H1 (cell line): ENCODE data around the gene CORIN.

ENCODE experiments used
- BACH1 ChIP-seq: IDR thresholded peaks from 2 replicates; pipeline ENCODE4 v1.6.1; 2012; ENCODE audit warnings: low read length, improper control_type of control experiment
- CHD1 ChIP-seq: IDR thresholded peaks from 2 replicates; pipeline ENCODE4 v1.6.1; 2012; ENCODE audit warnings: low read depth, low read length, improper control_type of control experiment
- CTCF ChIP-seq, 3 experiments: IDR thresholded peaks; 1 replicate in 2 of 3; 2 replicates in 1 of 3; pipeline versions ENCODE4 v1.5.1 to v1.6.1; 2011; ENCODE audit warnings: low read length in 3 of 3, mild to moderate bottlenecking in 3 of 3, inconsistent platforms in 2 of 3, low read depth in 1 of 3, moderate library complexity in 1 of 3; ENCODE audit not compliant: insufficient read depth in 1 of 3; ENCODE audit errors: control extremely low read depth in 1 of 3
- EP300 ChIP-seq, 2 experiments: IDR thresholded peaks; 1 replicate in 1 of 2; 2 replicates in 1 of 2; pipeline ENCODE4 v1.6.1; 2011 to 2012; ENCODE audit warnings: low read depth in 2 of 2, low read length in 2 of 2, mild to moderate bottlenecking in 2 of 2, borderline replicate concordance in 1 of 2, inconsistent platforms in 1 of 2, moderate library complexity in 1 of 2
- POLR2A ChIP-seq, 2 experiments: IDR thresholded peaks; 1 replicate in 1 of 2; 2 replicates in 1 of 2; pipeline ENCODE4 v1.6.1; 2011; ENCODE audit warnings: low read depth in 2 of 2, low read length in 2 of 2, mild to moderate bottlenecking in 2 of 2; ENCODE audit errors: control extremely low read depth in 1 of 2
- POLR2AphosphoS5 ChIP-seq: IDR thresholded peaks from 2 replicates; pipeline ENCODE4 v1.6.1; 2011; ENCODE audit warnings: low read depth, low read length
- RAD21 ChIP-seq, 2 experiments: IDR thresholded peaks in 1 of 2; conservative IDR thresholded peaks in 1 of 2; 2 replicates each; pipeline ENCODE4 v1.6.1; 2011; ENCODE audit warnings: low read depth in 2 of 2, low read length in 2 of 2, improper control_type of control experiment in 1 of 2, inconsistent platforms in 1 of 2, mild to moderate bottlenecking in 1 of 2, moderate library complexity in 1 of 2
- RFX5 ChIP-seq: IDR thresholded peaks from 2 replicates; pipeline ENCODE4 v1.6.1; 2011; ENCODE audit warnings: low read depth, low read length, improper control_type of control experiment, borderline replicate concordance
- TAF1 ChIP-seq: IDR thresholded peaks from 2 replicates; pipeline ENCODE4 v1.6.1; 2011; ENCODE audit warnings: mild to moderate bottlenecking, low read depth, low read length
- YY1 ChIP-seq: IDR thresholded peaks from 2 replicates; pipeline ENCODE4 v1.6.1; 2011; ENCODE audit warnings: low read depth, mild to moderate bottlenecking, low read length

- TF ChIP-seq CHD1 (no peak), CTCF (IDR thresholded peaks at IDR 0.05; ENCODE audit: control extremely low read depth in 1 of 3, insufficient read depth in 1 of 3, low read depth in 1 of 3, low read length in 3 of 3) (peak in 2 of 3 experiments; percentile 28 to 51; a peak in 2 of 4 replicates), RAD21 (IDR thresholded peaks at IDR 0.05 in 1 of 2, conservative IDR thresholded peaks at IDR 0.05 in 1 of 2; ENCODE audit: low read depth in 2 of 2, low read length in 2 of 2) (peak; percentile 43 to 44), EP300 (IDR thresholded peaks at IDR 0.05; ENCODE audit: borderline replicate concordance in 1 of 2, low read depth in 2 of 2, low read length in 2 of 2) (no peak), TAF1 (no peak), BACH1 (no peak), RFX5 (no peak), YY1 (no peak), POLR2A (IDR thresholded peaks at IDR 0.05; ENCODE audit: control extremely low read depth in 1 of 2, low read depth in 2 of 2, low read length in 2 of 2) (no peak), POLR2AphosphoS5 (no peak)
These were observed 1.4 kb upstream of the CORIN start for GRCh38 chr4:47839259-47839658.
